ENCODE data around the gene STUM. TPM values are rescaled to one million over a fixed set of nuclear protein-coding genes. Genes with fewer than 3 reads are reported as not detected.

The STUM gene
- total and polyA plus RNA-seq, 2 of the 8 experiments (the other 6 are each of a cell fraction or from before 2014, with no cell fraction given) = 0.76 to 1.2 TPM

DNA sequence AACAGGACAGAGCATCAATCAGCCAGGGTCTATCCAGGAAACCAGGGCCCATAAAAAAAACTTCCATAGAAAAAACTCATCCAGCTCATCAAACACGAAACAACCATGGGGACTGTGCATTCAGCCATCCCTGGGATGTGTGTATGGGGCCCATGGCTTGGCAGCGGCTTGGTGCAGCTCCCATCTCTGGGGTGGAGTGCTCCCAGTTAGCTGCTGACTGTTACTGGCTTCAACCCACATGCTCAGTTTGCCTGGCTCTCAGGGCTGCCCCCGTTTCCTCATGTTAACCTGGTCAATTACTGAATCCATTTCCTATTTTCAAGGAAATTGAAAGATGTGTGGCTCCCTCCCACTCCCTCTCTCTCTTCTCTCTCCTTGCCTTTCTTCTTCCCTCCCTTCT lies 37.3 kb upstream of the STUM start (continued):
- TF ChIP-seq, protein P1, sequence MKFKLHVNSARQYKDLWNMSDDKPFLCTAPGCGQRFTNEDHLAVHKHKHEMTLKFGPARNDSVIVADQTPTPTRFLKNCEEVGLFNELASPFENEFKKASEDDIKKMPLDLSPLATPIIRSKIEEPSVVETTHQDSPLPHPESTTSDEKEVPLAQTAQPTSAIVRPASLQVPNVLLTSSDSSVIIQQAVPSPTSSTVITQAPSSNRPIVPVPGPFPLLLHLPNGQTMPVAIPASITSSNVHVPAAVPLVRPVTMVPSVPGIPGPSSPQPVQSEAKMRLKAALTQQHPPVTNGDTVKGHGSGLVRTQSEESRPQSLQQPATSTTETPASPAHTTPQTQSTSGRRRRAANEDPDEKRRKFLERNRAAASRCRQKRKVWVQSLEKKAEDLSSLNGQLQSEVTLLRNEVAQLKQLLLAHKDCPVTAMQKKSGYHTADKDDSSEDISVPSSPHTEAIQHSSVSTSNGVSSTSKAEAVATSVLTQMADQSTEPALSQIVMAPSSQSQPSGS (IDR thresholded peaks at IDR 0.05; ENCODE audit: low read length) = no peak

Data from H1 (cell line).